Neural progenitor cell (in vitro differentiated cells): ENCODE measurements around the gene ADCY3. TPM values are rescaled to one million over a fixed set of nuclear protein-coding genes. Genes with fewer than 3 reads are reported as not detected.

ENCODE experiments used
- DNase-seq: peaks from one replicate; pipeline ENCODE4 v3.0.0-alpha.2; 2016; ENCODE audit warnings: low spot score
- H2AFZ ChIP-seq: fragments of 200-600 bp; sonication (generic); replicated peaks from 2 replicates; pipeline ENCODE4 v1.6.1; 2016; ENCODE audit warnings: antibody characterized with exemption
- H3F3A ChIP-seq: fragments of 200-600 bp; sonication (generic); 2 replicates; pipeline ENCODE4 v1.6.1; 2016; ENCODE audit warnings: antibody characterized with exemption, low read depth
- H3K27ac ChIP-seq: fragments of 200-600 bp; sonication (generic); 2 replicates; pipeline ENCODE4 v1.5.1; 2016; ENCODE audit warnings: mild to moderate bottlenecking
- H3K27me3 ChIP-seq: fragments of 200-600 bp; sonication (generic); 2 replicates; pipeline ENCODE4 v1.6.1; 2016; ENCODE audit warnings: mild to moderate bottlenecking, moderate library complexity
- H3K36me3 ChIP-seq: fragments of 200-600 bp; sonication (generic); 2 replicates; pipeline ENCODE4 v1.5.1; 2016
- H3K4me1 ChIP-seq: fragments of 200-600 bp; sonication (generic); 2 replicates; pipeline ENCODE4 v1.6.1; 2016; ENCODE audit warnings: mixed run types
- H3K4me2 ChIP-seq: fragments of 200-600 bp; sonication (generic); 2 replicates; pipeline ENCODE4 v1.6.1; 2016
- H3K4me3 ChIP-seq: fragments of 200-600 bp; sonication (generic); 2 replicates; pipeline ENCODE4 v1.5.1; 2016
- H3K79me2 ChIP-seq: fragments of 200-600 bp; sonication (generic); 2 replicates; pipeline ENCODE4 v1.6.1; 2016; ENCODE audit warnings: low read depth
- H3K9ac ChIP-seq: fragments of 200-600 bp; sonication (generic); 2 replicates; pipeline ENCODE4 v1.6.1; 2016
- H3K9me3 ChIP-seq: fragments of 200-600 bp; sonication (generic); 2 replicates; pipeline ENCODE4 v1.5.1; 2016; ENCODE audit warnings: low read depth
- H4K20me1 ChIP-seq: fragments of 200-600 bp; sonication (generic); 2 replicates; pipeline ENCODE4 v1.6.1; 2016; ENCODE audit warnings: low read depth
- H3K27ac Mint-ChIP-seq: 3 replicates; pipeline ENCODE4 v1.8.0; 2021; ENCODE audit warnings: mixed read lengths
- H3K27me3 Mint-ChIP-seq: 2 replicates; pipeline ENCODE4 v1.8.0; 2022; ENCODE audit warnings: low read depth, mild to moderate bottlenecking, inconsistent platforms, moderate library complexity, mixed read lengths; ENCODE audit not compliant: insufficient read depth
- H3K36me3 Mint-ChIP-seq: 3 replicates; pipeline ENCODE4 v1.8.0; 2021; ENCODE audit warnings: mixed read lengths
- H3K4me1 Mint-ChIP-seq: 3 replicates; pipeline ENCODE4 v1.8.0; 2021; ENCODE audit warnings: mixed read lengths
- H3K4me3 Mint-ChIP-seq: 3 replicates; pipeline ENCODE4 v1.8.0; 2021; ENCODE audit warnings: mild to moderate bottlenecking, moderate library complexity, mixed read lengths
- H3K9me3 Mint-ChIP-seq: 3 replicates; pipeline ENCODE4 v1.8.0; 2020; ENCODE audit warnings: mixed read lengths
- CTCF ChIP-seq: fragments of 200-600 bp; sonication (generic); IDR thresholded peaks from 2 replicates; pipeline ENCODE4 v1.5.1; 2017; ENCODE audit warnings: antibody characterized with exemption, mild to moderate bottlenecking
- EZH2 ChIP-seq: fragments of 200-600 bp; sonication (generic); IDR thresholded peaks from 2 replicates; pipeline ENCODE4 v1.6.1; 2017; ENCODE audit warnings: antibody characterized with exemption, mild to moderate bottlenecking, moderate library complexity
- EZH2phosphoT487 ChIP-seq: fragments of 200-600 bp; sonication (generic); IDR thresholded peaks from 2 replicates; pipeline ENCODE4 v1.6.1; 2017; ENCODE audit warnings: antibody characterized with exemption
- total RNA-seq: library from RNA; depleted of rRNA; stranded (reverse); fragments of >200 nt; gene quantifications from 2 replicates; pipeline ENCODE4 v1.2.3, GENCODE V29; 2015; ENCODE audit warnings: low replicate concordance

The ADCY3 gene
- total RNA-seq, 1 donor from 2014 or later: 25.3 TPM

GRCh38 chr2:24881623-24882022 lies 38.4 kb downstream of the ADCY3 start:
- H3K36me3 ChIP-seq: no peaks in the 10 kb centered on the region
- H3K79me2 ChIP-seq: no peaks in the 10 kb centered on the region
- no peaks in the 10 kb centered on the region for H3K27me3 ChIP-seq
- no peak for DNase-seq
- Mint-ChIP-seq H3K4me1 (peaks cover 14% of the 10 kb centered on the region), H3K36me3 (peaks cover 14% of the 10 kb centered on the region), H3K27me3 (peaks cover 2% of the 10 kb centered on the region), H3K4me3 (no peak overlapping the region), H3K9me3 (peaks cover 2% of the 10 kb centered on the region), H3K27ac (no peak overlapping the region)
- no peaks in the 10 kb centered on the region for H3K9me3 ChIP-seq
- no peaks in the 10 kb centered on the region for H3K4me1 ChIP-seq
- H2AFZ ChIP-seq: no peak overlapping the region
- H3K4me2 ChIP-seq: no peak overlapping the region
- no peak overlapping the region for H3K9ac ChIP-seq
- H3K4me3 ChIP-seq: no peak overlapping the region
- no peak for TF ChIP-seq EZH2phosphoT487
- TF ChIP-seq EZH2: no peak
- TF ChIP-seq CTCF: peak; percentile 22
- H4K20me1 ChIP-seq: no peaks in the 10 kb centered on the region
- H3F3A ChIP-seq: no peaks in the 10 kb centered on the region
- H3K27ac ChIP-seq: no peak overlapping the region

GRCh38 chr2:24881158-24881557 lies 38.9 kb downstream of the ADCY3 start:
- H3K4me2 ChIP-seq: no peak overlapping the region
- no peaks in the 10 kb centered on the region for H3K36me3 ChIP-seq
- no peaks in the 10 kb centered on the region for H3F3A ChIP-seq
- H2AFZ ChIP-seq: no peak overlapping the region
- peaks cover 2% of the 10 kb centered on the region for H3K9me3 Mint-ChIP-seq
- peaks cover 14% of the 10 kb centered on the region for H3K36me3 Mint-ChIP-seq
- no peak for TF ChIP-seq EZH2phosphoT487
- TF ChIP-seq CTCF: no peak
- TF ChIP-seq EZH2: no peak
- no peaks in the 10 kb centered on the region for H3K4me1 ChIP-seq
- H3K27me3 Mint-ChIP-seq: peaks cover 2% of the 10 kb centered on the region
- no peak overlapping the region for H3K27ac Mint-ChIP-seq
- no peaks in the 10 kb centered on the region for H3K9me3 ChIP-seq
- DNase-seq: no peak
- no peak overlapping the region for H3K9ac ChIP-seq
- H3K4me3 Mint-ChIP-seq: no peak overlapping the region
- H4K20me1 ChIP-seq: no peaks in the 10 kb centered on the region
- H3K27ac ChIP-seq: no peak overlapping the region
- no peaks in the 10 kb centered on the region for H3K79me2 ChIP-seq
- H3K27me3 ChIP-seq: no peaks in the 10 kb centered on the region
- no peak overlapping the region for H3K4me3 ChIP-seq
- peaks cover 11% of the 10 kb centered on the region for H3K4me1 Mint-ChIP-seq

- H3K4me3 ChIP-seq: no peak overlapping the region
Observed at GRCh38 chr2:24878341-24878740, 41.7 kb downstream of the ADCY3 start.

More at GRCh38 chr2:24878341-24878740, 41.7 kb downstream of the ADCY3 start:
- Mint-ChIP-seq H3K4me1 (peaks cover 11% of the 10 kb centered on the region), H3K36me3 (peaks cover 9% of the 10 kb centered on the region), H3K9me3 (no peaks in the 10 kb centered on the region), H3K27ac (no peak overlapping the region), H3K4me3 (no peak overlapping the region), H3K27me3 (peaks cover 2% of the 10 kb centered on the region)
- H3K27ac ChIP-seq: no peak overlapping the region
- no peak overlapping the region for H2AFZ ChIP-seq
- H3K36me3 ChIP-seq: no peaks in the 10 kb centered on the region
- no peak overlapping the region for H3K4me2 ChIP-seq
- TF ChIP-seq CTCF: no peak
- no peak for TF ChIP-seq EZH2
- TF ChIP-seq EZH2phosphoT487: no peak
- no peaks in the 10 kb centered on the region for H4K20me1 ChIP-seq
- no peak for DNase-seq
- no peaks in the 10 kb centered on the region for H3K4me1 ChIP-seq
- no peaks in the 10 kb centered on the region for H3F3A ChIP-seq
- H3K79me2 ChIP-seq: no peaks in the 10 kb centered on the region
- H3K27me3 ChIP-seq: no peaks in the 10 kb centered on the region
- no peak overlapping the region for H3K9ac ChIP-seq
- no peaks in the 10 kb centered on the region for H3K9me3 ChIP-seq
